Astrocyte of the spinal cord (primary cell): ENCODE measurements around the gene MAML3.

Experiments
- DNase-seq: peaks from one replicate; pipeline ENCODE4 v3.0.0; 2011; ENCODE audit warnings: low read depth, low spot score
- H3K4me3 ChIP-seq: 2 replicates; pipeline ENCODE4 v1.5.1; 2011; ENCODE audit warnings: low read depth, mild to moderate bottlenecking, low read length, moderate library complexity
- CTCF ChIP-seq: IDR thresholded peaks from 2 replicates; pipeline ENCODE4 v1.5.1; 2012; ENCODE audit warnings: low read depth, mild to moderate bottlenecking, low read length, inconsistent platforms
- in situ Hi-C: cut with HindIII; loops from 2 replicates; pipeline ENCODE4 v1.10.0; 2017; ENCODE audit warnings: low sequenced_read_pairs

MAML3 gene

GRCh38 chr4:140061194-140061593 lies 92.8 kb downstream of the MAML3 start:
- peak; percentile 62 for DNase-seq
- TF ChIP-seq CTCF, result no peak
- in situ Hi-C loops, result no loop called here
- H3K4me3 ChIP-seq, result no peak overlapping the region

- DNase-seq, result no peak
- in situ Hi-C loops, result no loop called here
- no peak for TF ChIP-seq CTCF
- no peak overlapping the region for H3K4me3 ChIP-seq
Observed at GRCh38 chr4:140059159-140059558, 94.8 kb downstream of the MAML3 start.

GRCh38 chr4:140057701-140058100 lies 96.3 kb downstream of the MAML3 start:
- no peak for TF ChIP-seq CTCF
- in situ Hi-C loops, result no loop called here
- H3K4me3 ChIP-seq, result no peak overlapping the region
- no peak for DNase-seq

GRCh38 chr4:140056015-140056414 lies 98.0 kb downstream of the MAML3 start:
- TF ChIP-seq CTCF, result no peak
- DNase-seq, result no peak
- in situ Hi-C loops, result no loop called here
- H3K4me3 ChIP-seq, result no peak overlapping the region

GRCh38 chr4:140054861-140055260 lies 99.1 kb downstream of the MAML3 start:
- in situ Hi-C loops, result no loop called here
- no peak for DNase-seq
- TF ChIP-seq CTCF, result no peak
- no peak overlapping the region for H3K4me3 ChIP-seq

- DNase-seq, result no peak
- TF ChIP-seq CTCF, result no peak
- in situ Hi-C loops, result no loop called here
- H3K4me3 ChIP-seq, result no peak overlapping the region
Observed at GRCh38 chr4:140053185-140053584, 100.8 kb downstream of the MAML3 start.

GRCh38 chr4:140052050-140052449 lies 101.9 kb downstream of the MAML3 start:
- DNase-seq, result peak; percentile 48
- no peak overlapping the region for H3K4me3 ChIP-seq
- in situ Hi-C loops, result no loop called here
- TF ChIP-seq CTCF, result peak; percentile 77
